ENCODE results near the gene MYORG.
"Not testable (repeated sequence)": the region's sequence is repeated elsewhere in the genome, so short reads cannot be mapped to it uniquely, and the experiment has no call there.

MYORG gene

DNA sequence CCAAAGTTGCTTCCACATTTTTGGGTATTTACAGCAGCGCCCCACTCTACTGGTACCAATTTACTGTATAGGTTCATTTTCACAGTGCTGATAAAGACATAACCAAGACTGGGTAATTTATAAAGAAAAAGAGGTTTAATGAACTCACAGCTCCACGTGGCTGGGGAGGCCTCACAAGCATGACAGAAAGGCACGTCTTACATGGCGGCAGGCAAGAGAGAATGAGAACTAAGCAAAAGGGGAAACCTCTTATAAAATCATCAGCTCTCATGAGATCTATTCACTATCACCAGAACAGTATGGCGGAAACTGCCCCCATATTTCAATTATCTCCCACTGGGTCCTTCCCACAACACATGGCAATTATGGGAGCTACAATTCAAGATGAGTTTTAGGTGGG lies 7.9 kb downstream of the MYORG start:
- DNase-seq (ENCODE audit: low read depth in 3 of 3) = not testable (repeated sequence)

DNA sequence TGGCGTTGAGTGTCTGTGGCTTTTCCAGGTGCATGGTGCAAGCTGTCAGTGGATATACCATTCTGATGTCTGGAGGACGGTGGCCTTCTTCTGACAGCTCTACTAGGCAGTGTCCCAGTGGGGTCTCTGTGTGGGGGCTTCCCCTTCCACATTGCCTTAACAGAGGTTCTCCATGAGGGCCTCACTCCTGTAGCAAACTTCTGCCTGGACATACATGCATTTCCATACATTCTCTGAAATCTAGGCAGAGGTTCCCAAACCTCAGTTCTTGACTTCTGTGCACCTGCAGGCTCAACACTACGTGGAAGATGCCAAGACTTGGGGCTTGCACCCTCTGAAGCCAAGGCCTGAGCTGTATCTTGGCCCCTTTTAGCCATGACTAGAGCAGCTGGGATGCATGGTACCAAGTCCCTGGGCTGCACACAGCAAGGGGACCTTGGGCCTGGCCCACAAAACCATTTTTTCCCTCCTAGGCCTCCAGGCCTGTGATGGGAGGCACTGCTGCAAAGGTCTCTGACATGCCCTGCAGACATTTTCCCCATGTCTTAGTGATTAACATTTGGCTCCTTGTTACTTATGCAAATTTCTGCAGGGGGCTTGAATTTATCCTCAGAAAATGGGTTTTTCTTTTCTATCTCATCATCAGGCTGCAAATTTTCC lies 8.8 kb downstream of the MYORG start:
- DNase-seq (ENCODE audit: low read depth in 3 of 3) = not testable (repeated sequence)

DNA sequence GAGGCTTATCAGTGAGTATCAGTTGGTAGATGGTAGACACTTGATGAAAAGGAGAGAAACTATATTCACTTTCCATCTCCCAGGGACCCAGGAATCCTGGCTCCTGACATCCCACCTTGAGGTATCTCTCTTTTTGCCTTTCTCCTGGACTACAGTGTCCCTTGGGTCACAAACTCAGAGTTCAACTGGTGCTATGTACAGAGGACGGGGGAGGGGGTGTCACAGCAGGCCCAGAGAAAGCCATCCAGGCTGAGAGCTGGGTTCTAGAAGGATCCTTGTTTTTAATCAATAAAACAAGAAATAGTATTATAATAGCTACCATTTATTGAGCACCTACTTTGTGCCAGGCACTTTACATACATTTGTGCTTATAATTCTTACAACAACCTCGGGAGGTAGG lies 10.3 kb downstream of the MYORG start:
- no peak for DNase-seq (ENCODE audit: low read depth in 3 of 3)

DNA sequence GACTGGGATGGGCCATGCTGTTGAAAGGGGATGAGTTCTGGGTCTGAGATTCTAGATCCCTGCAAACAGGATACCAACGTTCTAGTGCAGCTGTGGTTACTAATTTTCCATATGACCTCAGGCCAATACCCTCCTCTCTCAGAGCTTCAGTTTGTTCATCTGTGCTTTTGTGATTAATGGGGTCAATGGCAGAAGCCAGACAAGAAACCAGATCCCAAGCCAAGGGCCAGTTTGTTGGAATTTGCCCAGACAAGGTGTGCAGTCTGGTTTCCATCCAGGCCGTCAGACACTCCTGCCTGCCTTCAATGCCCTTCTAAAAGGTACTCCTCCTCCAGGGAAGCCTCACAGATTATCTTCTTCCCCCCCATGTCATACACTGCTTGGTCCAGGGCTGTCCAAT lies 11.4 kb downstream of the MYORG start:
- DNase-seq (ENCODE audit: low read depth in 3 of 3) = no peak

DNA sequence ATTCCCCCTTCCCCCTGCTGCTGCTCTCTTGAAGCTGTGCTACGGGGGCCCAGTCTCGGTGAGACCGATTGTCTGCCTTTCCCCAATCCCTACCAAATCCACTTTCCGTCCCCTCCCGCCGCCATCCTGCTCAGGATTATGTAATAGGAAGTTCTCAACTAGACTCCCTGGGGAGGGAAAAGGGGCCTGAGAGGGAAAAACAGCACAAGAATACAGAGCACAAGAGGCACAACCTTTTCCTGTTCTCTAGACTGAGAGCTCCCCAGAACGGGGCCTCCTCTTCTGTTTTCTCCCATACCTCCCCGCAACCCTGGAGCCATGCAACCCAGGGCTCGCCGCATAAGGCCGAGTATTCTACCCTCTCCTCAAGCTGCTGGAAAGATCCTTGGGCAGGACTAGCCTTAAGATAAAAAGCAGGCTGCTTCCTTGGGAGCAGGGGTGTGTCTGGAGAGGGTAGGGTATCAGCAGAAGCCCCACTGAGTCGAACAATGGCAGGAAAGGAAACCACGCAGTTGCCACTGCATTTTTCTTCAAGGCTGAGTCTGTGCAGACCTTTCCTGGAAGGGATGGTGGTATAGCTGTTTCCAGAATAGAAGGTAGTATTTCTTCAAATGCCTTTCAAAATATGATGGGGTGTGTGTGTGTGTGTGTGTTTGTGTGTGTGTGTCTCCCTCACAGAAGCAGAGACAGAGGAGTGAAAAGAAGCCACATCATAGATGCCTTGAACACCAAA lies 12.9 kb downstream of the MYORG start:
- DNase-seq (ENCODE audit: low read depth in 3 of 3) = no peak

DNA sequence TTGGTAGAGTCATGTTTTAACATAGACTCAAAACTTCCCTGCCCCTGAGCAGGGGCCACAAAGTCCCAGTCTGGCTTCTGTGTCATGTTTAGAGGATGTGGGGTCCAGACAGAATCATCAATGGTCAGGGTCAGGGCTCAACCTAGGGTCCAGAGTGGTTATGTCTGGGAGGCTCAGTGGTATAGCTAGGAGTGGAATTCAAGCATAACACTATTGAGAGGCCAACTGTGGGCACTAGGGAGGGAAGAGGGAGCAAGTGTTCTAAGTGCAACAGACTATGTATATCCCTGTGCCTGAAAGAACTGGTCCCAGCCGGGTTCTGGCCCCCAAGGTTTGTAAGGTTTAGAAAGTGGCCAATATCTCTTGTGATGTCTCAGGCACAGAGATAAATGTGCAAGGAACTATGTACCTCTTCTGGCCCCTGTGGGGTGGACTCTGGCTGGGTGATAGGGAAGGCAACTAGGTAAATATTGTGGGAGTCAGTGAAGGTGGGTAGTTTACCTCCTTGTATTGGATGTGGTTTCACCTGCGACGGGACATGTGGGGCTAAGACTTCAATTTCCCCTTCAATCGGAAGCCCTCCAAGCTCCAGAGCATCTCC lies 14.0 kb downstream of the MYORG start:
- DNase-seq (ENCODE audit: low read depth in 3 of 3) = no peak

DNA sequence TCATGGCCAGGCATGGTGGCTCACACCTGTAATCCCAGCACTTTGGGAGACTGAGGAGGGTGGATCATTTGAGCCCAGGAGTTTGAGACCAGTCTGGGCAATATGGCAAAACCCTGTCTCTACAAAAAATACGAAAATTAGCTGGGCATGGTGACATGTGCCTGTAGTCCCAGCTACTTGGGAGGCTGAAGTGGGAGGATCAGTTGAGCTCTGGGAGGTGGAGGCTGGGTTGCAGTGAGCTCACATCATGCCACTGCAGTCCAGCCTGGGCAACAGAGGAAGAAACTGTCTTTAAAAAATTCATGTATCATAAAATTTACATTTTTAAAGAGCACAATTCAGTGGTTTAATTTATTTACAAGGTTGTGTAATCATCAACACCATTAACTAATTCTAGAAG lies 23.7 kb downstream of the MYORG start:
- not testable (repeated sequence) for DNase-seq (ENCODE audit: low read depth in 3 of 3)

DNA sequence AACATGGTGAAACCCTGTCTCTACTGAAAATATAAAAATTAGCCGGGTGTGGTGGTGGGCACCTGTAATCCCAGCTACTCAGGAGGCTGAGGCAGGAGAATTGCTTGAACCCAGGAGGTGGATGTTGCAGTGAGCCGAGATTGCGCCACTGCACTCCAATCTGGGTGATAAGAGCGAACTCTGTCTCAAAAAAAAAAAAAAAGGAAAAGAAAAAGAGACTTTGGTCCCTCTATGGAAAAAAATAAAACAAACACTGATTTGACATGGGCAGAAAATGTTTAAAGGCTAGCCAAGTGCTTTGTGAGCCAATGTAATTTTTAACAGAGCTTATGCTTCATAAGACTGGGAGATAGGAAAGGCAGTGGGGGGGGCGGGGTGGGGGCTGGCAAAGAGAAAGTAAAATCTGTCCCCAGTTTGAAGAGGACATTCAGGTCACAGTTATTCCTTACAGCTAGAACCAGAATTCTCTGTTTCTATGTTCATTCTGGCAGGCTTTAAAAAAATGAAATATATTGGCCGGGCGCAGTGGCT lies 24.5 kb downstream of the MYORG start:
- not testable (repeated sequence) for DNase-seq (ENCODE audit: low read depth in 3 of 3)

DNA sequence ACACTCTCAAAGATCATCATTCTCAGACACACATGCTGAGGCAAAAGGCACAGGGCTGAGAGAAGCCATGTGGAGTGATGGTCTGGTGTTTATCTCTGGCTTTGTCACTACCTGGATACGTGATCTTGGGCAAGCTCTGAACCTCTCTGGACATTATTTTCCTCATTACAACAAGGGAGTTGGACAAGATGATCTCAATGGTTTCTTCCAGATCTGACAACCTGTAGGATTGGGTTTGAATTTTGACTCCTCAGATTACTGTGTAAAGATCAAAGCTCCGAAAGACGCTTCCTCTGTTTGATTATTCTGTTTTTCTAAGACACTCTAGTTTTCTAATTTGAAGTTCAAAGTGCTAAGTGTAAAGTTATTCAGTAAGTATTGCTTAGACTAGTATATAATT lies 27.4 kb downstream of the MYORG start:
- no peak for DNase-seq (ENCODE audit: low read depth in 3 of 3)

DNA sequence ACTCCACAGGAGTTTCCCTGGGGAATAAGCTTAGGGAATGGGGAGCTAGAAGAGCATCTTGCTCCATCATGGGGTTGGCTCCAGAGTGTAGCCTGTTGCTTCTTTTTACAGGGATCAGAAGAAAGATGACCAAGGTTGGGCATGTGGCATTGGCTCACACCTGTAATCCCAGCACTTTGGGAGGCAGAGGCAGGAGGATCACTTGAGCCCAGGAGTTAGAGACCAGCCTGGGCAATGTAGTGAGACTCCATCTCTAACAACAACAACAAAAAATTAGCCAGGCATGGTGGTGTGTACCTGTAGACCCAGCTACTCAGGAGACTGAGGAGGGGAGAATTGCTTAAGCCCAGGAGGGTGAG lies 28.9 kb downstream of the MYORG start:
- DNase-seq (ENCODE audit: low read depth in 3 of 3) = no peak

DNA sequence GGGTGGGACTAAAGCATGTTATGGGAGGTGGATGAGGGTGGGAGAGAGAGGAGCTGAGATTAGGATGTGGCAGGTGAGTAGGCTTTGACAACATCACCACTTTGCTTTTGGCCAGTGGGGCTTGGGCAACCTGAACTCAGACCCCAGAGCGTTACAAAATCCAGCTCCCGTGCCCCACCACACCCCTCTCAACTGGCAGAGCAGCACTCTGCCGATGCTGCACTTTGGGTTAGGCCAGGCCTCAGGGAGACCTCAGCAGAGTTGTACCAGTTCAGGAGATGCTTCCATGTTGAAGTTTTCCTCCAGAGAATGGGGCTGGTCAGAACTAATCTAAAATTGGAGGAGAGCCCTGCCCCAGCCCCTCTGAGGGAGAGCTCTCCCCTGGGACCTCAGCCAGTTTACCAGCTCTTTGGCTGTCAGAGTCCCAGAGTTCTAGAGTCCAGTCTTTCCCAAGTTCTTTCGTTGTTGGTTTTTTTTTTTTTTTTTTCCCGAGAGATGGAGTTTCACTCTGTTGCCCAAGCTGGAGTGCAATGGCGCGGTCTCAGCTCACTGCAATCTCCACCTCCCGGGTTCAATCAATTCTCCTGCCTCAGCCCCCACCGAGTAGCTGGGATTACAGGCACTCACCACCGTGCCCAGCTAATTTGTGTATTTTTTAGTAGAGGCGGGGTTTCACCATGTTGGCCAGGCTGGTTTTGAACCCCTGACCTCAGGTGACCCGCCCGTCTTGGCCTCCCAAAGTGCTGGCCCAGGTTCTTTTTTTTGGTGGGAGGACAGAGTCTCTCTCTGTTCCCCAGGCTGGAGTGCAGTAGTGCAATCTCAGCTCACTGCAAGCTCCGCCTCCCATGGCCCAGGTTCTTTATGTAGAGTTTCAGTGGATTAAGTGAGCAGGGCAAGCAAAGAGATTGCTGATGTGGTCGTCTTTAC lies 29.6 kb downstream of the MYORG start:
- DNase-seq (ENCODE audit: low read depth in 3 of 3) = no peak

DNA sequence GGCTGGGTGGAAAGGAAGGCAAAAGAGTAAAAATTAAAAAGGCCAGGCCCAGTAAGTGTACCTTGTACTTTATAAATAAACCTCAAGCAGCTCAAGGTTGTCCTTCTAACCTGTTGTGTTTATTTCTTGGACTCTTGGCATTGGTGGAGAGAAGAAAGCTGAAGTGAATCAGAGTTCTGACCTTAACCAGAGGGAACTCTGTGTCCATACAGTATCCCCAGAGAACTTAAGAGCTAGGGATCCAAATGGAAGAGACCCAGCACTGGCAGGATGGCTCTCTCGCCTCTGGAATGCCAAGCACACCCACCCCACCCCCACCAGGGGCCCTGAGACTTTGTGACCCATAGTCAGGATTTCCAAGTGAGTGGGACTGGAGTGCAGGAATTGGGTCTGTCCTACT lies 33.1 kb downstream of the MYORG start:
- no peak for DNase-seq (ENCODE audit: low read depth in 3 of 3)

DNA sequence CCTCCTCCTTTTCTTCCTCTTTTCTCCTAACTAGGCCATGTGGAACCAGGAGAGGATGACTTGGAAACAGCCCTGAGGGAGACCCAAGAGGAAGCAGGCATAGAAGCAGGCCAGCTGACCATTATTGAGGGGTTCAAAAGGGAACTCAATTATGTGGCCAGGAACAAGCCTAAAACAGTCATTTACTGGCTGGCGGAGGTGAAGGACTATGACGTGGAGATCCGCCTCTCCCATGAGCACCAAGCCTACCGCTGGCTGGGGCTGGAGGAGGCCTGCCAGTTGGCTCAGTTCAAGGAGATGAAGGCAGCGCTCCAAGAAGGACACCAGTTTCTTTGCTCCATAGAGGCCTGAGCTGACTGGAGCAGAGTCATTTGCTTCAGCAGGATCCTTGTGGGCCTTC lies 33.6 kb downstream of the MYORG start:
- DNase-seq (ENCODE audit: low read depth in 3 of 3) = no peak

DNA sequence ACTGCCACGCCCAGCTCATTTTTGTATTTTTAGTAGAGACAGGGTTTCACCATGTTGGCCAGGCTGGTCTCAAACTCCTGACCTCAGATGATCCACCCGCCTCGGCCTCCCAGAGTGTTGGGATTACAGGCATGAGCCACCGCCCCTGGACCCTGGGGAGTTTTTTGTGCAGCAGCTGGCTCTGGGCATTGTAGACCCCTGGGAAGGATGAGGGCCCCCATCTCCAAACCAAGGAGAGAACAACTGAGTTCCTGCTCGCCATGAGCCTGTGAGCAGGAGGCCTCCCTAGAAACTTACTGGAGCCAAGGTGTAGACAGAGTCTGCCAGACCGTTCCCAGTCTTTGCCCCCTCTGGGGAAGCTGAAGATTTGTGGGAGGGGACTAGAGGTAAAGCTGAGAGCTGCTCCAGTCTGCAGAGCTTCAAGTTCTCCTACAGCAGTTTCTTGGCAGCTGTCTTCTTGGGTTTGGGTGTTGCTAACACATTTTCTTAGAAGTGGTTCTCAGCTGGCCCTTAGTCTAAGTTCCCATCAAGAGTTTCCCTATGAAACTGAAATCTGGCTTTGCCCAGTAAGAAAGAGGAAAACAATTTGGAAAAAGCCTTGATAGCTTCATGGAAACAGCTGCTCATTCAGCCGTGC lies 34.9 kb downstream of the MYORG start:
- DNase-seq (ENCODE audit: low read depth in 3 of 3) = no peak

DNA sequence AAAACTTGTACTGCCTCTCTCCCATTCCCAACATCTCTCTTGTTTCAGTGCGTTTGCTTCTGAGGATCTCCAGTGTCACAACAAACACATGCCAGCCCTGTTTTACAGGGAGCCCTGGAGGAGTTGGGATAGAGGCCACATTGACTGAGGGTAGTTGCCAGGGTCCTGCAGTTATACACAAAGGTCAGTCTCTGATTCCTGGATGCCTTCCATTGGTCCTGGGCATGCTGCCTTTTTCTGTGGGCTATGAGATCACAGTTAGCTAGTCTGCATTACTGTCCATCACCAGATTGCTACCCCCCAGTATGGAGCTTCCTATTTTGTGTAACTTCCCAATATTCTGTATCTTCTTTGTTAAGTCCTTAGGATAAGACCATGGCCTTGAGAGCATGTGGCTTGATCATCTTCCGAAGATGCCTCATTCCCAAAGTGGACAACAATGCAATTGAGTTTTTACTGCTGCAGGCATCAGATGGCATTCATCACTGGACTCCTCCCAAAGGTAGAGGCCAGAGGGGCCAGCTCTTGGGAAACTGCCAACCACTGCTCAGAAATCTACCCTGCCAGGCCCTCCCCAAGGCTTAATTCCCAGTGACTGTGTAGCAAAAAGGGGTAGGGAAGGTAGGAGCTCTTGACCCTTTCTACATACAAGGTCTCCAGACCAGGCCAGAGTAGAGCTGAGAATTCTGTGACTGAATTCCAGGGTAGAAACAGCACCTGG lies 37.9 kb downstream of the MYORG start:
- DNase-seq (ENCODE audit: low read depth in 3 of 3) = no peak

DNA sequence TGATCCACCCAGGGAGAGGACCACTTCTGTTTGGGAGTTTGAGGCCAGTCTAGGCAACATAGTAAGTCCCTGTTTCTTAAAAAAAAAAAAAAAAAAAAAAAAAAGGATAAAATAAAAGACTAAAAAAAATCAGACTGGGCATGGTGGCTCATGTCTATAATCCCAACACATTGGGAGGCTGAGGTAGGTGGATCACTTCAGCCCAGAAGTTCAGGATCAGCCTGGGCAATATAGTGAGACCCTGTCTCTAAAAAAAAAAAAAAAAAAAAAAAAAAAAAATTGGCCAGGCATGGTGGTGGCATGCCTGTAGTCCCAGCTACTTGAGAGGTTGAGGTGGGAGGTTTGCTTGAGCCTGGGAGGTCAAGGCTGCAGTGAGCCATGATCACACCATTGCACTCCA lies 38.6 kb downstream of the MYORG start:
- not testable (repeated sequence) for DNase-seq (ENCODE audit: low read depth in 3 of 3)

DNA sequence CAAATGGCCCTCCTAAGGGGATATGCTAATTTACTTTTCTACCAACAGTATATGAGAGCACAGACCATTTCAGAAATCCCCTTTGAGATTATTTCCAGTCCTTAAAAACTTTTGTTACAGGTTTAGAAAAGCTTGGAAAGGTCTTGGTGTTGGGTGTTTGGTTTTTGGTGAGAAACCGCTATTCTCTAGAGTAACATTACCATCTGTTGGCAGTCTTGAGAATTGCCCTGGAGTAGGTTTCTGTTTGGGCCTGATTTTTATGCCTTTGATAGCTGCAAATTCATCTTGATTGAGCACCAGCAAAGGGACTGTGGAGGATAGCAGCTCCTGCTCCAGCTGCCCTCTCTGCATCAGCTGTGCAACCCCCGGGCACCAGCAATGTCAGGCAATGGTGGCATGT lies 39.3 kb downstream of the MYORG start:
- DNase-seq (ENCODE audit: low read depth in 3 of 3) = no peak

DNA sequence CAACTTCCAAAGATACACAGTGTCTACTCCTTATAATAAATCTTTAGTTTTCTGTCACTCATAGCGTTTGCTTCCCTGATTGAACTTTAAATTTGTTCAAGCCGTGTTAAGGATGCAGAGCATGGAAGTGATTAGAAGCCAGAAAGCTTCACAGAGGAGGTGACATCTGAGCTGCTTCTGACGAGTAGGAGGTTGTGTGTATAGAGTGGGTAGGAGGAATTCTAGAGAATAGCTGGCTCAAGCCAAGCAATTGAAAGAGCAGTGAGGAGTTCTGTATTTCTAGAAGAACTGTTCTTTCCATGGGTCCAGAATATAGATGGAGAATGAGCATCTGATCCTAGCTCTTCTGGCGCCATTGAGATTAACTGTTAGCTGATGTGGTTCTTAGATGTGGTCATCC lies 41.3 kb downstream of the MYORG start:
- DNase-seq (ENCODE audit: low read depth in 3 of 3) = no peak

DNA sequence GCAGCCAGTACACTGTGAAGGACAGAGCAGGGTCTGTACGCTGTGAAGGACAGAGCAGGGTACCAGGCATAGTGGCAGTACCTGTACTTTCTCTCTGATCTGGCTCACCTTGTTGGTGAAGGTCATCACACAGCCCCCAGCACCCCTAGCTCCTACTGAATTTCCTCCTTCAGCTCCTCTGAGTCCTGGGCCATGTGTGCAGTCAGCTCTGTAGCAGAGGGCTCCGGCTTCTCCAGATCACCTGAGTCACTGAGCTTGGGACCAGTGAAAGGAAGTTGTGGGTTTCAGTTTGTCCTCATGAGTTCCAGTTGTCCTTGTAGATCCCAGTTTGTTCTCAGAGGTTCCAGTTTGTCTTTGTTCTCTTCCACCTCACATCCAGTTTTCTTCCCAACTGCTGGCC lies 41.8 kb downstream of the MYORG start:
- no peak for DNase-seq (ENCODE audit: low read depth in 3 of 3)

DNA sequence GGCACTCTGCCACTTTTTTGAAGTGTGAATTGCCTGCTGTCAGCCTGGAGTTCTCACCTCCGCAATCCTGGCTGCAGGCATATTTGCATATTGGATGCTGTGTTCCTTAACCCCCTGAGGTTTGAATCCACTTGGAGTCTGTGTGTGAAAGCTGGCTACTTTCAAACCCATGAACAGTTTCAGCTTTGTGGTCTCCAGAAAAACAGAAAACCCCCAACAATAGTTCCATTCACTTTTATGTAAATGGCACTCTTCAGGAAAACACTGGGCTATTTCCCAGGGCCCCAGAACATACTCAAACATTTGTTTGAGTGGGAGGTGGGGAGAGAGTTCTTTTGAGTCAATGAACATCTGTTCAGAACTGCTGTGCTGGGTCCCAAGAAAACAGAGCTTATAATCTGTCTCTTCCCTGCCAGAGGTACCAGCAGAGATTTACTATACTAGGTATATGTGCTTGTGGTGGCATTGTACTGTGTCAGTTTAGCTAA lies 42.3 kb downstream of the MYORG start:
- DNase-seq (ENCODE audit: low read depth in 3 of 3) = no peak

DNA sequence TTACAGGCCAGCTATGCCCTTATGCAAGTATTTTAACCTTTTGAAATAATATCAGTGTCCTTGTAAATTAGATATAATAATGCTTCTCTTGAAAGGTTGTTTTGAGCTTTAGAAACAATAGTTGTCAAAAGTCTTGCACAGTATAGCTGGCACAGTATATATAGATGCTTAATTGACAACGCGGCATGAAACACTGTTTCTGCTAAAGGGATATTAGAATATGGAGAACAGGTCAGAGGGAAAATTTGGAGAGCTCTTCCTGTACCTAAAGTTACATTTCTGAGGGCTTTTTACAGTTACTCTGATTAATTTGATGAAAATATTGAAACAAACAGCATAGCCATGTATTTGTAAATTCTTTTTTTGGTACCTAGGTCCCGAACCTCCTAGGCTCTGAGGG lies 42.9 kb downstream of the MYORG start:
- DNase-seq (ENCODE audit: low read depth in 3 of 3) = no peak

Data from stimulated activated CD4-positive, alpha-beta T cell treated with anti-CD3 and anti-CD28 coated beads, TNF-alpha, amount 100 ng/mL, for 24 hours (primary cell).